Measurements from ENCODE around the gene GPC3. TPM values are rescaled to one million over a fixed set of nuclear protein-coding genes. Genes with fewer than 3 reads are reported as not detected.

GPC3 gene
- total RNA-seq, 4 donors from 2014 or later: 4.9 to 10.9 (median 9.2) TPM

- WGBS: 40% methylated on average over 4 of the region's 4 CpGs
- TF ChIP-seq POLR2AphosphoS5 (IDR thresholded peaks at IDR 0.05) (no peak), POLR2A (IDR thresholded peaks at IDR 0.05) (no peak), CTCF (IDR thresholded peaks at IDR 0.05) (no peak)
Observed at GRCh38 chrX:134013524-134013923, 28.1 kb upstream of the GPC3 start.

GRCh38 chrX:134013092-134013497, 27.7 kb upstream of the GPC3 start:
- H3K27ac ChIP-seq: no peak overlapping the region
- TF ChIP-seq EP300 (IDR thresholded peaks at IDR 0.05) (no peak), CTCF (IDR thresholded peaks at IDR 0.05) (no peak), POLR2AphosphoS5 (IDR thresholded peaks at IDR 0.05) (no peak), POLR2A (IDR thresholded peaks at IDR 0.05) (no peak)
- no peaks in the 10 kb centered on the region for H3K27me3 ChIP-seq
- H3K4me3 ChIP-seq: no peak overlapping the region
- DNase-seq (ENCODE audit: low spot score in 2 of 2): no peak
- WGBS: 29% methylated on average over 1 of the region's 1 CpG
- no peaks in the 10 kb centered on the region for H3K9me3 ChIP-seq
- no peaks in the 10 kb centered on the region for H3K36me3 ChIP-seq
- H3K4me1 ChIP-seq: peaks cover 2% of the 10 kb centered on the region

More at GRCh38 chrX:134013524-134013923, 28.1 kb upstream of the GPC3 start:
- no peak for DNase-seq (ENCODE audit: low spot score in 2 of 2)
- Histone ChIP-seq H3K9me3 (no peaks in the 10 kb centered on the region), H3K27me3 (no peaks in the 10 kb centered on the region), H3K4me3 (no peak overlapping the region), H3K4me1 (peaks cover 2% of the 10 kb centered on the region), H3K36me3 (no peaks in the 10 kb centered on the region), H3K27ac (no peak overlapping the region)

GRCh38 chrX:134010690-134011089, 25.3 kb upstream of the GPC3 start:
- H3K9me3 ChIP-seq: no peaks in the 10 kb centered on the region
- H3K27ac ChIP-seq: no peak overlapping the region
- no peak for DNase-seq (ENCODE audit: low spot score in 2 of 2)
- no peak overlapping the region for H3K4me3 ChIP-seq
- peaks cover 2% of the 10 kb centered on the region for H3K4me1 ChIP-seq
- no peaks in the 10 kb centered on the region for H3K36me3 ChIP-seq
- WGBS: 60% methylated on average over 1 of the region's 1 CpG
- no peak for TF ChIP-seq EP300 (IDR thresholded peaks at IDR 0.05)
- TF ChIP-seq POLR2A (IDR thresholded peaks at IDR 0.05): no peak
- TF ChIP-seq CTCF (IDR thresholded peaks at IDR 0.05): no peak
- TF ChIP-seq POLR2AphosphoS5 (IDR thresholded peaks at IDR 0.05): no peak
- H3K27me3 ChIP-seq: no peaks in the 10 kb centered on the region

GRCh38 chrX:134007716-134008115, 22.3 kb upstream of the GPC3 start:
- Histone ChIP-seq H3K4me1 (peaks cover under 1% of the 10 kb centered on the region), H3K36me3 (no peaks in the 10 kb centered on the region), H3K27ac (no peak overlapping the region), H3K27me3 (no peaks in the 10 kb centered on the region), H3K4me3 (no peak overlapping the region), H3K9me3 (no peaks in the 10 kb centered on the region)
- WGBS: 92% methylated on average over 1 of the region's 1 CpG
- DNase-seq (ENCODE audit: low spot score in 2 of 2): no peak
- no peak for TF ChIP-seq CTCF (IDR thresholded peaks at IDR 0.05)
- no peak for TF ChIP-seq POLR2A (IDR thresholded peaks at IDR 0.05)
- TF ChIP-seq EP300 (IDR thresholded peaks at IDR 0.05): no peak
- no peak for TF ChIP-seq POLR2AphosphoS5 (IDR thresholded peaks at IDR 0.05)

- Histone ChIP-seq H3K27ac (no peak overlapping the region), H3K27me3 (no peaks in the 10 kb centered on the region), H3K4me3 (no peak overlapping the region), H3K9me3 (no peaks in the 10 kb centered on the region), H3K36me3 (no peaks in the 10 kb centered on the region), H3K4me1 (no peaks in the 10 kb centered on the region)
- TF ChIP-seq POLR2AphosphoS5 (IDR thresholded peaks at IDR 0.05): no peak
- no peak for TF ChIP-seq POLR2A (IDR thresholded peaks at IDR 0.05)
- TF ChIP-seq CTCF (IDR thresholded peaks at IDR 0.05): no peak
- no peak for TF ChIP-seq EP300 (IDR thresholded peaks at IDR 0.05)
- 64% methylated on average over 2 of the region's 2 CpGs for WGBS
- no peak for DNase-seq (ENCODE audit: low spot score in 2 of 2)
Observed at GRCh38 chrX:134006484-134007161, 21.2 kb upstream of the GPC3 start.

Measured in suprapubic skin (tissue), 4 donors.